ENCODE measurements around the gene RBAK. TPM values are rescaled to one million over a fixed set of nuclear protein-coding genes. Genes with fewer than 3 reads are reported as not detected.

RBAK gene
- total and polyA plus RNA-seq, 3 donors from 2014 or later: 3.1 to 10.5 (median 9.4) TPM

GRCh38 chr7:5053175-5053574 lies 7.5 kb downstream of the RBAK start:
- no peaks in the 10 kb centered on the region for H3K4me1 ChIP-seq
- no peaks in the 10 kb centered on the region for H3K27me3 ChIP-seq
- no peak overlapping the region for H3K27ac ChIP-seq
- DNase-seq: no peak
- no peak for TF ChIP-seq CTCF (IDR thresholded peaks at IDR 0.05)
- no peak for TF ChIP-seq POLR2A (IDR thresholded peaks at IDR 0.05)
- intact Hi-C loops (cut with DNase I; ENCODE audit: low total_unique reads): no loop called here
- 88 to 96% methylated on average over 1 of the region's 1 CpG for WGBS, 2 donors
- no peaks in the 10 kb centered on the region for H3K36me3 ChIP-seq (ENCODE audit: low read depth, missing control alignments)
- no peak overlapping the region for H3K4me3 ChIP-seq
- no peaks in the 10 kb centered on the region for H3K9me3 ChIP-seq

GRCh38 chr7:5063698-5064097 lies 18.0 kb downstream of the RBAK start:
- H3K4me3 ChIP-seq: no peak overlapping the region
- TF ChIP-seq POLR2A (IDR thresholded peaks at IDR 0.05) (no peak), CTCF (IDR thresholded peaks at IDR 0.05) (no peak)
- no peak overlapping the region for H3K27ac ChIP-seq
- no peak for DNase-seq
- H3K36me3 ChIP-seq (ENCODE audit: low read depth, missing control alignments): no peaks in the 10 kb centered on the region
- WGBS, 2 donors: 92 to 98% methylated on average over 2 of the region's 2 CpGs
- intact Hi-C loops (cut with DNase I; ENCODE audit: low total_unique reads): no loop called here
- no peaks in the 10 kb centered on the region for H3K4me1 ChIP-seq
- no peaks in the 10 kb centered on the region for H3K9me3 ChIP-seq
- no peaks in the 10 kb centered on the region for H3K27me3 ChIP-seq

GRCh38 chr7:5064391-5065106 lies 18.9 kb downstream of the RBAK start:
- TF ChIP-seq CTCF (IDR thresholded peaks at IDR 0.05) (no peak), POLR2A (IDR thresholded peaks at IDR 0.05) (no peak)
- Histone ChIP-seq H3K9me3 (no peaks in the 10 kb centered on the region), H3K27ac (no peak overlapping the region), H3K27me3 (no peaks in the 10 kb centered on the region), H3K36me3 (ENCODE audit: low read depth, missing control alignments) (no peaks in the 10 kb centered on the region), H3K4me1 (no peaks in the 10 kb centered on the region), H3K4me3 (no peak overlapping the region)
- intact Hi-C loops (cut with DNase I; ENCODE audit: low total_unique reads): no loop called here
- DNase-seq: no peak
- 95 to 97% methylated on average over 12 of the region's 12 CpGs for WGBS, 2 donors

- Histone ChIP-seq H3K27ac (no peak overlapping the region), H3K4me1 (no peaks in the 10 kb centered on the region), H3K27me3 (no peaks in the 10 kb centered on the region), H3K9me3 (no peaks in the 10 kb centered on the region), H3K36me3 (ENCODE audit: low read depth, missing control alignments) (no peaks in the 10 kb centered on the region), H3K4me3 (no peak overlapping the region)
- no peak for DNase-seq
- 93 to 97% methylated on average over 5 of the region's 5 CpGs for WGBS, 2 donors
- TF ChIP-seq CTCF (IDR thresholded peaks at IDR 0.05): no peak
- no peak for TF ChIP-seq POLR2A (IDR thresholded peaks at IDR 0.05)
- intact Hi-C loops (cut with DNase I; ENCODE audit: low total_unique reads): no loop called here
Observed at GRCh38 chr7:5065107-5065407, 19.4 kb downstream of the RBAK start.

GRCh38 chr7:5068521-5068920 lies 22.9 kb downstream of the RBAK start:
- H3K4me3 ChIP-seq: no peak overlapping the region
- TF ChIP-seq CTCF (IDR thresholded peaks at IDR 0.05) (no peak), POLR2A (IDR thresholded peaks at IDR 0.05) (no peak)
- H3K27ac ChIP-seq: no peak overlapping the region
- WGBS, 2 donors: 85 to 87% methylated on average over 4 of the region's 4 CpGs
- no peaks in the 10 kb centered on the region for H3K27me3 ChIP-seq
- no peak for DNase-seq
- no peaks in the 10 kb centered on the region for H3K9me3 ChIP-seq
- H3K36me3 ChIP-seq (ENCODE audit: low read depth, missing control alignments): no peaks in the 10 kb centered on the region
- intact Hi-C loops (cut with DNase I; ENCODE audit: low total_unique reads): no loop called here
- H3K4me1 ChIP-seq: no peaks in the 10 kb centered on the region
